BLaER1 (cell line): ENCODE results near the gene PPFIA2.
"Not testable (repeated sequence)": the region's sequence is repeated elsewhere in the genome, so short reads cannot be mapped to it uniquely, and the experiment has no call there.

Experiments used
- H3K27ac ChIP-seq: shearing (Covaris generic); formaldehyde crosslinking; 2 replicates; pipeline ENCODE4 v1.8.1; 2022
- H3K27me3 ChIP-seq: shearing (Covaris generic); formaldehyde crosslinking; 2 replicates; pipeline ENCODE4 v1.8.1; 2022
- H3K36me3 ChIP-seq: shearing (Covaris generic); formaldehyde crosslinking; 2 replicates; pipeline ENCODE4 v1.8.1; 2022
- H3K4me1 ChIP-seq: shearing (Covaris generic); formaldehyde crosslinking; 2 replicates; pipeline ENCODE4 v1.8.1; 2022
- H3K4me2 ChIP-seq: shearing (Covaris generic); formaldehyde crosslinking; 2 replicates; pipeline ENCODE4 v1.8.1; 2022
- H3K4me3 ChIP-seq: shearing (Covaris generic); formaldehyde crosslinking; 2 replicates; pipeline ENCODE4 v1.8.1; 2022
- H3K9ac ChIP-seq: shearing (Covaris generic); formaldehyde crosslinking; 2 replicates; pipeline ENCODE4 v1.8.1; 2022
- H3K9me3 ChIP-seq: shearing (Covaris generic); formaldehyde crosslinking; 2 replicates; pipeline ENCODE4 v1.8.1; 2022
- H4K20me1 ChIP-seq: shearing (Covaris generic); formaldehyde crosslinking; 2 replicates; pipeline ENCODE4 v1.8.1; 2022
- Cebpa-rat ChIP-seq: shearing (Covaris generic); IDR thresholded peaks from 2 replicates; pipeline ENCODE4 v1.8.1; 2022

The PPFIA2 gene

GRCh38 chr12:81229759-81230158, 529.4 kb downstream of the PPFIA2 start:
- Histone ChIP-seq H3K9ac (no peak overlapping the region), H3K9me3 (no peaks in the 10 kb centered on the region), H3K4me1 (no peaks in the 10 kb centered on the region), H3K4me3 (no peak overlapping the region), H3K27me3 (no peaks in the 10 kb centered on the region), H3K27ac (no peak overlapping the region), H4K20me1 (no peaks in the 10 kb centered on the region), H3K36me3 (no peaks in the 10 kb centered on the region), H3K4me2 (no peak overlapping the region)
- no peak for TF ChIP-seq Cebpa-rat

DNA sequence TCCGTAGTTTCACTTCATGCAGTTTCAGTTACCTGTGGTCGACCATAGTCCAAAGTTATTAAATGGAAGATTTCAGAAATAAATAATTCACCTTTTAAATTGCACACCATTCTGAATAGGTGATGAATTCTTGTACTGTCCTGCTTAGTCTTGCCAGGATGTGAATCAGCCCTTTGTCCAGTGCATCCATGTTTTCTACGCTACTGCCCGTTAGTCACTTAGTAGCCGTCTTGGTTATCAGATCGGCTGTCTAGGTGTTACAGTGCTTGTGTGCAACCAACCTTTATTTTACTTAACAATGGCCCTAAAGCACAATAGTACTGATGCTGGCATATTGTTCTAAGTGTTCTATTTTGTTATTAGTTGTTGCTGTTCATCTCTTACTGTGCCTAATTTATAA, 534.5 kb downstream of the PPFIA2 start:
- no peaks in the 10 kb centered on the region for H3K4me1 ChIP-seq
- H3K36me3 ChIP-seq, result no peaks in the 10 kb centered on the region
- H3K27me3 ChIP-seq, result no peaks in the 10 kb centered on the region
- no peaks in the 10 kb centered on the region for H3K9me3 ChIP-seq
- no peak overlapping the region for H3K4me3 ChIP-seq
- H3K4me2 ChIP-seq, result no peak overlapping the region
- H3K27ac ChIP-seq, result no peak overlapping the region
- H3K9ac ChIP-seq, result no peak overlapping the region
- TF ChIP-seq Cebpa-rat, result no peak
- no peaks in the 10 kb centered on the region for H4K20me1 ChIP-seq

DNA sequence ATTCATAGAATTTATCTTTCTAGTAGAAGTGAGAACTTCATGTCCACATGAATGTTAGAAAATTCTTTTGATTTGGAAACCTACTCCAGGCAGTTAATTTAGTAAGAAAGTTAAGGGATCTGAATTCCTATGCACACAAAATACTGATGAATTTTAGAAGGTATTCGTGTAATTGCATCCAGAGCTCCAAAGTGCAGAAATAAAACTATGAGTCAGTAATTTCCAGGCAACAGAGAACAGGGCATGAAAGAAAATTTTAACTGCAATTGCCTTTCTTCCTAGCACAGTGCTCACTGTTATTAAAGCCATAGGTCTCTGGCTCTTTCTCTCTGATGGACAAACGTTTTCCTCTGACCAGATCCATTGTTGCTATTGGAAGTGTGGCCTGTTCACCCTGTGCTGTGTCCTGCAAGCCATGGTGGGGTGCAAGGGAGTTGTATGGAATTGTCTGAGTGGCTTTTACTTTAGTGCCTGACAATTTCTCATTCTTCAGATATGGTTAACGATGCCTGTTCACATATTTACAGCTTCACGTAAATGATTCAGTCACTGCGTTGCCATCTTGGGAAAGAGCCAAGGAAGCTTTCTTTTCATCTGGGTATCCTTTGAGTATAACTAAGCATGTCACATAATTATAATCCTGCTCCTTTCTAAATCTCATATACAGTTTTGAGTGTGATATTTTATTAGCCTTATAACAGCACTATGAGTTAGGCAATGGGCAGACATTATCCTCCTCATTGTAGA, 536.1 kb downstream of the PPFIA2 start:
- H3K4me3 ChIP-seq, result no peak overlapping the region
- H3K9me3 ChIP-seq, result no peaks in the 10 kb centered on the region
- H3K9ac ChIP-seq, result no peak overlapping the region
- H3K27ac ChIP-seq, result no peak overlapping the region
- H3K4me2 ChIP-seq, result no peak overlapping the region
- H3K27me3 ChIP-seq, result no peaks in the 10 kb centered on the region
- no peaks in the 10 kb centered on the region for H3K4me1 ChIP-seq
- TF ChIP-seq Cebpa-rat, result no peak
- H3K36me3 ChIP-seq, result no peaks in the 10 kb centered on the region
- no peaks in the 10 kb centered on the region for H4K20me1 ChIP-seq

DNA sequence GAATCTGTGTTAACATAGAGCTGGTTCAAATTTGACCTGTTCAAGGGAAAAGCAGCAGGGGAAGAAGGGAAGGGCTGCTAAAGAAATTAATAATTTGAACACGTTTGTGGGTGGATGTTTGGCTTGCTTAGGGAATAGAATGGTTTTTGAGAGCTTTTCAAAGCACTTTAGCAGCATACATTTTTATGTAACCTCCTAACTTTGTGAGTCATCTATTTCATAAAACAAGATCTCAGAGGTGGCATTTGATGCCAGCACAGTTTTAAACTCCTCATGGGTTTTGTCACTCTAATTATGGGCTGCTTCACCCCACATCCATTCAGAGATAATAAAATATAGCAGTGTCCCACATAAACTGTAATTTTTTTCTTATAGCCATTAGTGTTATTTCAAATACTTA, 537.5 kb downstream of the PPFIA2 start:
- no peak overlapping the region for H3K9ac ChIP-seq
- H3K4me1 ChIP-seq, result no peaks in the 10 kb centered on the region
- H3K27ac ChIP-seq, result no peak overlapping the region
- no peak overlapping the region for H3K4me2 ChIP-seq
- no peaks in the 10 kb centered on the region for H3K9me3 ChIP-seq
- no peaks in the 10 kb centered on the region for H3K27me3 ChIP-seq
- no peak overlapping the region for H3K4me3 ChIP-seq
- no peaks in the 10 kb centered on the region for H4K20me1 ChIP-seq
- no peaks in the 10 kb centered on the region for H3K36me3 ChIP-seq
- no peak for TF ChIP-seq Cebpa-rat

DNA sequence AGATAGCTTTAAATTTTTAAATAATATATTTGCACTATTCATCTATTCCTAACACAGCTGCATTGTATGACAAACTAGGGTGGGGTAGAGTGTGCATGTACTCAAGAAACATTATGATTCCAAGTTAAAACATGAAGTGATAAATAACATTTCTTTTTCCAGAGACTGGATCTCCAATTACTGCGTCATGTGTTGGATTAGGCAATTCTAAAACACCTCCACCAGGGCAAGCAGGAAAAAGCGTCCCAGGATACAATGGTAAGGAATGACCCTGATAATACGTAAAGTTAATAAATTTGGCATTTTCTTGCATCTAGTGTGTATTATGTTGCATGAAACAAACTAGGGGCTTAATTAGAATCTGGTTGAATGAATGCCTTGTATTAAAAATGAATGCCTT, 542.4 kb downstream of the PPFIA2 start:
- Histone ChIP-seq H3K9me3 (no peaks in the 10 kb centered on the region), H3K4me2 (no peak overlapping the region), H3K27ac (no peak overlapping the region), H3K9ac (no peak overlapping the region), H3K27me3 (no peaks in the 10 kb centered on the region), H4K20me1 (no peaks in the 10 kb centered on the region), H3K4me1 (no peaks in the 10 kb centered on the region), H3K4me3 (no peak overlapping the region), H3K36me3 (no peaks in the 10 kb centered on the region)
- no peak for TF ChIP-seq Cebpa-rat

- no peak overlapping the region for H3K4me3 ChIP-seq
- H3K4me1 ChIP-seq, result no peaks in the 10 kb centered on the region
- H3K27ac ChIP-seq, result no peak overlapping the region
- H3K36me3 ChIP-seq, result no peaks in the 10 kb centered on the region
- H3K4me2 ChIP-seq, result no peak overlapping the region
- H4K20me1 ChIP-seq, result no peaks in the 10 kb centered on the region
- no peak for TF ChIP-seq Cebpa-rat
- no peaks in the 10 kb centered on the region for H3K27me3 ChIP-seq
- no peaks in the 10 kb centered on the region for H3K9me3 ChIP-seq
- H3K9ac ChIP-seq, result no peak overlapping the region
These were observed 546.0 kb downstream of the PPFIA2 start for GRCh38 chr12:81212996-81213696.

- no peaks in the 10 kb centered on the region for H4K20me1 ChIP-seq
- no peaks in the 10 kb centered on the region for H3K27me3 ChIP-seq
- no peak overlapping the region for H3K27ac ChIP-seq
- no peaks in the 10 kb centered on the region for H3K9me3 ChIP-seq
- no peaks in the 10 kb centered on the region for H3K4me1 ChIP-seq
- H3K36me3 ChIP-seq, result no peaks in the 10 kb centered on the region
- no peak for TF ChIP-seq Cebpa-rat
- H3K9ac ChIP-seq, result no peak overlapping the region
- H3K4me2 ChIP-seq, result no peak overlapping the region
- H3K4me3 ChIP-seq, result no peak overlapping the region
These were observed 547.8 kb downstream of the PPFIA2 start for GRCh38 chr12:81211306-81211705.

DNA sequence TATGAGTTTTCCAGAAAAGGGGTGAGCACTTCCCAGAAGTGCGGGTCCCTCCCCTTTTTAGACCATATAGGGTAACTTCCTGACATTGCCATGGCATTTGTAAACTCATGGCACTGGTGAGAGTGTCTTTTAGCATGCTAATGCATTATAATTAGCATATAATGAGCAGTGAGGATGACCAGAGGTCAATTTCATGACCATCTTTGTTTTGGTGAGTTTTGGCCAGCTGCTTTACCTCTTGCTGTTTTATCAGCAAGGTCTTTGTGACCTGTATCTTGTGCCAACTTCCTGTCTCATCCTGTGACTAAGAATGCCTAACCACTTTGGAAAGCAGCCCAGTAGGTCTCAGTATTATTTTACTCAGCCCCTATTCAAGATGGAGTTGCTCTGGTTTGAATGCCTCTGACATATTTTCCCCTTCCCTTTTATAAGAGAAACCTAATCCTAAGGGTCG, 549.4 kb downstream of the PPFIA2 start:
- H3K36me3 ChIP-seq, H3K27me3 ChIP-seq, H3K9me3 ChIP-seq, H3K4me2 ChIP-seq, H4K20me1 ChIP-seq, H3K4me1 ChIP-seq, H3K27ac ChIP-seq, H3K4me3 ChIP-seq, H3K9ac ChIP-seq: not testable (repeated sequence)

DNA sequence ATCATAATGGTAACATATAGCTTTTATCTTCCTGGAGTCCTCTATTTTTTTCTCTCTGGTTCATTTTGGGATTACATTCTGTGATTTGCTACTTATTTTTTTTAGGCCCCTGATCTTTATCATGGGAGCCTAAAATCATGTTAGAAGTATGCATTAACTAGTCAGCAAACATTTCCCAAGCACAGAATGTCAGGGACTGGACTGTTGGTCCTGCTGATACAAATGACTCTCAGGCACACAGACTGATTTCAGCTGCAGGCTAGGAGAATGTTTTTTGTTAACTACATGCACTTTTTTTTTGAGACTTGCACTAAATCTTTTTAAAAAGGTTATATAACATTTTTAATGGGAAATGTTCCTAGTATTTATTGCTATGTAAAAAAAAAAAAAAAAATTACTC, 550.1 kb downstream of the PPFIA2 start:
- H3K4me1 ChIP-seq, result peaks cover under 1% of the 10 kb centered on the region; the same call in 1 of the 2 replicates
- H3K27ac ChIP-seq, result no peak overlapping the region
- H3K36me3 ChIP-seq, result no peaks in the 10 kb centered on the region
- H3K9ac ChIP-seq, result no peak overlapping the region
- H3K4me3 ChIP-seq, result no peak overlapping the region
- H3K9me3 ChIP-seq, result no peaks in the 10 kb centered on the region
- no peak overlapping the region for H3K4me2 ChIP-seq
- H3K27me3 ChIP-seq, result no peaks in the 10 kb centered on the region
- no peaks in the 10 kb centered on the region for H4K20me1 ChIP-seq
- no peak for TF ChIP-seq Cebpa-rat

DNA sequence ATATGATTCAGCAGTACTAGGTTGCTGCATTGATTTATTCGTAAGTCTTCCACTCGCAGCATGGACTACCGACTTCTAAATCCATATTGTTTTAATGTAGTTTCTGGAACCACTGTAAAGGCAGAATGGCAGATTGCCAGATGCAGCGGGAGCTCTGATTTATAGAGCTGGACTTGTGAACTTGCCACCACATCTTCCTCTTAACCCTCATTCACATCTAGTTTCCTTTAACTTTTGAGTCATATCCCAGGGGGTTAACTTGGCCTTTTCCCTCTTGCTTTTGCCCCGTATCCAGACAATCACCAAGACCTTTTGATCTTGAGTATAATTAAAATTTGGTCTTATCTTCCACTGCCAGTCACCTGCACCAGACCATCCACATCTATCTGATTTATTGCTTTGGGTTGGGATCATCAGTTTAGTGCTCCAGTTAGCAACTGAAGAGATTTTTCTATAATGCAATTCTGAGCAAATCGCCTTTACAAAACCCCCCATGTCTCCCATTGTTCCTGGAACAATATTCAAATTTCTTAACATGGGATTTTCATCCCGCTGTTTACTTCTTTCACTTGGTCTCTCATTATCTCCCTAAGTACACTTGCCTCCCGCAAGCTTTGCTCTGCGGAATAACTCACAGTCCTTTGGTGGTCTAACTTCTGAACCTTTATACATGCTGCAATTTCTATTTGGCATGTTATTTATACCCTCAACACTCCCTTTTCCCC, 550.8 kb downstream of the PPFIA2 start:
- no peak overlapping the region for H3K9ac ChIP-seq
- no peaks in the 10 kb centered on the region for H4K20me1 ChIP-seq
- no peaks in the 10 kb centered on the region for H3K36me3 ChIP-seq
- H3K4me1 ChIP-seq, result peaks cover 7% of the 10 kb centered on the region; the same call in 1 of the 2 replicates
- no peak overlapping the region for H3K27ac ChIP-seq
- no peak overlapping the region for H3K4me3 ChIP-seq
- H3K4me2 ChIP-seq, result no peak overlapping the region
- no peaks in the 10 kb centered on the region for H3K27me3 ChIP-seq
- TF ChIP-seq Cebpa-rat, result no peak
- H3K9me3 ChIP-seq, result no peaks in the 10 kb centered on the region
